ENCODE measurements around the gene C1orf159. TPM values are rescaled to one million over a fixed set of nuclear protein-coding genes. Genes with fewer than 3 reads are reported as not detected.

Gene C1orf159
- total and polyA plus RNA-seq, 2 donors (not counting 1 experiment from before 2014, with no cell fraction given) = 23.0 to 25.6 TPM

DNA sequence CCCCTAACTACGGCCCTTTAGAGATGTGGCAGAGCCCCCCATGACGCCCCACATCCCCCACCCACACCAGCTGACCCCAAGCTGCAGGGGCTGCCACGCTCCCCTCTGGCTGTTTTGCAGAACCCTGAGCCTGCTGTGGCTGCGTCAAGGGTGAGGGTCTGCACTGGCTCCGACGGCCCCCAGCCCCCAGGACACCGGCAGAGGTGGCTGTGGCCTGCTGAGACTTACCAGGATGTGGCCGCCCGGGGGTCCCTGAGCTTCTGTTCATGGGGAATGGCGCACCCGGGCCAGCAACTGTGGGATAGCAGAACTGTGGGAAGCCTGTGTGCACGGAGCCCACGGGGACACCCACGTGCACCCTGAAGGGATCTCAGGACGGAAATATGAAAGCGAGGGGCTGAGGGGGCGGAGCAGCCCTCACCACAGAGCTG, 29.0 kb downstream of the C1orf159 start:
- peaks cover 0 to under 1% of the 10 kb centered on the region in 2 donors for H3K4me1 ChIP-seq (ENCODE audit: control insufficient read depth in 2 of 2, insufficient read depth in 2 of 2, low read length in 2 of 2)
- H3K4me3 ChIP-seq (ENCODE audit: control extremely low read depth in 1 of 5, extremely low read depth in 1 of 5, insufficient read depth in 1 of 5, low read depth in 2 of 5, low read length in 4 of 5) = no peak overlapping the region
- H3K36me3 ChIP-seq (replicated peaks in 1 of 2; ENCODE audit: control extremely low read depth in 1 of 2, control insufficient read depth in 1 of 2, extremely low read depth in 1 of 2, insufficient read depth in 2 of 2, low read length in 1 of 2) = no peaks in the 10 kb centered on the region
- H3K4me2 ChIP-seq (replicated peaks; ENCODE audit: low read depth, low read length, poor library complexity, severe bottlenecking) = no peak overlapping the region
- intact Hi-C loops (cut with micrococcal nuclease) = no loop called here
- H3K27ac ChIP-seq (ENCODE audit: low read length in 2 of 2) = no peak overlapping the region
- no peaks in the 10 kb centered on the region for H3K9me3 ChIP-seq (ENCODE audit: control extremely low read depth in 1 of 3, control insufficient read depth in 2 of 3, insufficient read depth in 1 of 3, low read length in 2 of 3)
- no peak overlapping the region for H3K27ac Mint-ChIP-seq
- POLR2A ChIA-PET = no interaction called here
- ATAC-seq (ENCODE audit: low read depth) = no peak
- CTCF ChIA-PET = interaction anchor here (1.2 kb wide), 1 partner anchor 30 kb away, joined by 3 read pairs; no protein-coding TSS in a partner anchor
- no peaks in the 10 kb centered on the region for H3K79me2 ChIP-seq (ENCODE audit: control insufficient read depth, insufficient read depth, low read length)
- no peak overlapping the region for H3K4me3 Mint-ChIP-seq
- H2AFZ ChIP-seq (ENCODE audit: insufficient read depth, low read depth, low read length, poor library complexity, severe bottlenecking) = no peak overlapping the region
- H3K9me3 Mint-ChIP-seq (ENCODE audit: insufficient read depth) = no peaks in the 10 kb centered on the region
- WGBS (ENCODE audit: insufficient coverage) = 93% methylated on average over 15 of the region's 17 CpGs
- DNase-seq = no peak
- no peaks in the 10 kb centered on the region for H3K4me1 Mint-ChIP-seq
- H3K27me3 ChIP-seq (replicated peaks in 1 of 4; ENCODE audit: control extremely low read depth in 1 of 4, control insufficient read depth in 3 of 4, insufficient read depth in 4 of 4, low read length in 3 of 4) = no peaks in the 10 kb centered on the region
- no peaks in the 10 kb centered on the region for H4K20me1 ChIP-seq (ENCODE audit: control insufficient read depth, insufficient read depth, low read length, poor library complexity, severe bottlenecking)
- H3K9ac ChIP-seq (ENCODE audit: low read length) = no peak overlapping the region
- no peak for TF ChIP-seq EZH2 (IDR thresholded peaks at IDR 0.05; ENCODE audit: borderline replicate concordance, insufficient read depth, low read depth, low read length, poor library complexity, severe bottlenecking)
- TF ChIP-seq CTCF (IDR thresholded peaks at IDR 0.05) = no peak
- no peaks in the 10 kb centered on the region for H3K27me3 Mint-ChIP-seq

DNA sequence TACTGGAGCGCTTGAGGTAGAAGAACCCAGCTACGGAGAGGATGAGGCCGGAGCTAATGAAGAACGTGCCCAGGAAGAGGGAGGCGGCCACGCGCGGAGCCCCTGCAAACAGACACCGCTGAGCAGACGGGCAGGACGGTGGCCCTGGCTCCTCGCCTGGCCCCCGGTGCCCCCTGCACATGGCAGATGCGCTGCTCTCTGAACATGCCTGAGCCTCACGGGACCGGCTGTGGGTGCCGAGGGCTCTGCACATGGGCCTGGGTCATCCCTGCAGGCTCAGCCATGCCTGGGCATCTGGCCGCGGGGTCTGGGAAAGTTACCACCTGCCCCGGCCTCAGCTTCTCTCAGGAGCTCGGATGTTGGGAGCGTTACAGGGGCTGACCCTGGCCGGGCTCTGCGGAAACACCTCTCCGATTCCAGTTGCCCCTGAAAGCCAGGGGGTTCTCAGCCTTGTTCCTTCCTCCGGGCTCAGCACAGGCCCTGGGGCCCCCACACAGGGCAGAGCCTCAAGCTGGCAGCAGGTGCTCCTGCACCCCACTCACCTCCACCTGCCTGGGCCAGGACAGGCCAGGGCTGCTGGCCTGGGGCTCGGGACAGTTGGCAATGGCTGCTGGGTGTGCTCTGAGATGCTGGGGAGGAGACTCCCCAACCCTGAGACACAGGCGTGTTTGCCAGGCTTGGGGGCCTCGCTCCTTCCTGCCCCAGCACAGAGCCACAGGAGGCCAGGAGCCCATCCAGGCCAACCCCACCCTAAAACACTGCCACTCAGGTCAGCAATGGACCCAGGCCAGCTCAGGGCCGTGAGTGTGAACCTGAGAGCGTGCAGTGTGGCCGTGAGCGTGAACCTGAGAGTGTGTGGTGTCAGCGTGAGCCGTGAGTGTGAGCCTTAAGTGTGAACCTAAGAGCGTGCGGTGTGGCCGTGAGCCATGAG, 29.7 kb downstream of the C1orf159 start:
- POLR2A ChIA-PET = no interaction called here
- no peaks in the 10 kb centered on the region for H3K27me3 Mint-ChIP-seq
- Histone ChIP-seq H3K9me3 (ENCODE audit: control extremely low read depth in 1 of 3, control insufficient read depth in 2 of 3, insufficient read depth in 1 of 3, low read length in 2 of 3) (no peaks in the 10 kb centered on the region), H2AFZ (ENCODE audit: insufficient read depth, low read depth, low read length, poor library complexity, severe bottlenecking) (no peak overlapping the region), H3K4me1 (ENCODE audit: control insufficient read depth in 2 of 2, insufficient read depth in 2 of 2, low read length in 2 of 2) (no peaks in the 10 kb centered on the region), H3K4me2 (replicated peaks; ENCODE audit: low read depth, low read length, poor library complexity, severe bottlenecking) (no peak overlapping the region), H3K4me3 (ENCODE audit: control extremely low read depth in 1 of 5, extremely low read depth in 1 of 5, insufficient read depth in 1 of 5, low read depth in 2 of 5, low read length in 4 of 5) (no peak overlapping the region), H4K20me1 (ENCODE audit: control insufficient read depth, insufficient read depth, low read length, poor library complexity, severe bottlenecking) (no peaks in the 10 kb centered on the region), H3K79me2 (ENCODE audit: control insufficient read depth, insufficient read depth, low read length) (no peaks in the 10 kb centered on the region), H3K27ac (ENCODE audit: low read length in 2 of 2) (no peak overlapping the region), H3K36me3 (replicated peaks in 1 of 2; ENCODE audit: control extremely low read depth in 1 of 2, control insufficient read depth in 1 of 2, extremely low read depth in 1 of 2, insufficient read depth in 2 of 2, low read length in 1 of 2) (no peaks in the 10 kb centered on the region), H3K9ac (ENCODE audit: low read length) (no peak overlapping the region), H3K27me3 (replicated peaks in 1 of 4; ENCODE audit: control extremely low read depth in 1 of 4, control insufficient read depth in 3 of 4, insufficient read depth in 4 of 4, low read length in 3 of 4) (no peaks in the 10 kb centered on the region)
- intact Hi-C loops (cut with micrococcal nuclease) = no loop called here
- peak; percentile 10 for DNase-seq
- ATAC-seq (ENCODE audit: low read depth) = no peak
- CTCF ChIA-PET = interaction anchor here (1.2 kb wide), 1 partner anchor 31 kb away, joined by 3 read pairs; no protein-coding TSS in a partner anchor
- WGBS (ENCODE audit: insufficient coverage) = 95% methylated on average over 38 of the region's 38 CpGs
- no peaks in the 10 kb centered on the region for H3K4me1 Mint-ChIP-seq
- H3K27ac Mint-ChIP-seq = no peak overlapping the region
- TF ChIP-seq CTCF (IDR thresholded peaks at IDR 0.05) (no peak), EZH2 (IDR thresholded peaks at IDR 0.05; ENCODE audit: borderline replicate concordance, insufficient read depth, low read depth, low read length, poor library complexity, severe bottlenecking) (no peak)
- no peak overlapping the region for H3K4me3 Mint-ChIP-seq
- no peaks in the 10 kb centered on the region for H3K9me3 Mint-ChIP-seq (ENCODE audit: insufficient read depth)
